SH-SY5Y (cell line): ENCODE results near the gene MYD88.

Experiments used
- GATA2 ChIP-seq: IDR thresholded peaks from 2 replicates; pipeline ENCODE4 v1.6.1; 2011; ENCODE audit warnings: mild to moderate bottlenecking, low read depth, low read length
- GATA3 ChIP-seq: IDR thresholded peaks from 2 replicates; pipeline ENCODE4 v1.6.1; 2011; ENCODE audit warnings: low read depth, mild to moderate bottlenecking, low read length, moderate library complexity

Gene MYD88

DNA sequence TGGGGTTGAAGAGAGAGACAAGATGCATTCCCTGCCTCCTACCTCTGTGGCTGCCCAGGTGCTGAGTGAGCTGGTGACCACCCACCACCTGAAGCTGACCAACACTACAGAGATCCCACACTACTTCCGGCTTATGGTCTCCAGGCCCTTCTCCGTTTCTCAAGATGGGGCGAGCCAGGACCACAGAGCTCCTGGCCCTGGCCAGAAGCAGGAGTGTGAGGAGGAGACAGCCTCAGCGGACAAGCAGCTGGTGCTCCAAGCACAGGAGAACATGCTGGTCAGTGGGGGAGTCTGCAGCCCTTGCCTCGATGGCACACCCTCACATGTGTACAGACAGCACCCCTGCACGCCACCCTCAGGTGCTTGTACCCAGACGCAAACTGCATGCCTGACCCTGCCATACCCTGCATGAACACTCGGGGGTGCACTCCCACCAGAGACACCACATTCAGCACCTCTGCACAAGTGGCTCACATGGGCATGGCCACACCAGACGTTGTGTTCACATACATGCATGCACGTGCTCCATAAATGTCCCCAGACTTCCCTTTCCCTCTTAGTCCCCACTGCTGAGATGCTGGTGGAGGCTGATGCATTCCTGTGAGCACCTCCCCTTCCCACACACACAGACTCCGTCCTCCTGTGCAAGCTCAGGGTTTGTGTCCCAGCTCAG is 20.6 kb upstream of the MYD88 start:
- TF ChIP-seq GATA2 (no peak), GATA3 (no peak)

- TF ChIP-seq GATA2 (no peak), GATA3 (no peak)
These were observed 19.8 kb upstream of the MYD88 start for GRCh38 chr3:38118421-38119247.

DNA sequence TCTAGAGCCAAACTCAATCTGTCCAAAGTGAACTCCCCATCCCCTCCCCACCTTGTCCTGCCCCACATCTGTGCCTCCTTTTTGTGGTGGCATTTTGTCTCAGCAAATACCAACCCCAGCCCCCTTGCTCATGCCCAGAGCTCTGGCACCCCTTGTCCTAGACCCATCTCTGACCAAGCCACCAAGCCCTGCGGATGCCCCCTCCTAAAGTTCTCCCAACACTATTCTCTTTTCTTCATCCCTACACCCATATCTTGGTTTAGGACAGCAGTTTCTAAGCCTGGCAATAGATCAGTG is 19.3 kb upstream of the MYD88 start:
- TF ChIP-seq GATA2: no peak

DNA sequence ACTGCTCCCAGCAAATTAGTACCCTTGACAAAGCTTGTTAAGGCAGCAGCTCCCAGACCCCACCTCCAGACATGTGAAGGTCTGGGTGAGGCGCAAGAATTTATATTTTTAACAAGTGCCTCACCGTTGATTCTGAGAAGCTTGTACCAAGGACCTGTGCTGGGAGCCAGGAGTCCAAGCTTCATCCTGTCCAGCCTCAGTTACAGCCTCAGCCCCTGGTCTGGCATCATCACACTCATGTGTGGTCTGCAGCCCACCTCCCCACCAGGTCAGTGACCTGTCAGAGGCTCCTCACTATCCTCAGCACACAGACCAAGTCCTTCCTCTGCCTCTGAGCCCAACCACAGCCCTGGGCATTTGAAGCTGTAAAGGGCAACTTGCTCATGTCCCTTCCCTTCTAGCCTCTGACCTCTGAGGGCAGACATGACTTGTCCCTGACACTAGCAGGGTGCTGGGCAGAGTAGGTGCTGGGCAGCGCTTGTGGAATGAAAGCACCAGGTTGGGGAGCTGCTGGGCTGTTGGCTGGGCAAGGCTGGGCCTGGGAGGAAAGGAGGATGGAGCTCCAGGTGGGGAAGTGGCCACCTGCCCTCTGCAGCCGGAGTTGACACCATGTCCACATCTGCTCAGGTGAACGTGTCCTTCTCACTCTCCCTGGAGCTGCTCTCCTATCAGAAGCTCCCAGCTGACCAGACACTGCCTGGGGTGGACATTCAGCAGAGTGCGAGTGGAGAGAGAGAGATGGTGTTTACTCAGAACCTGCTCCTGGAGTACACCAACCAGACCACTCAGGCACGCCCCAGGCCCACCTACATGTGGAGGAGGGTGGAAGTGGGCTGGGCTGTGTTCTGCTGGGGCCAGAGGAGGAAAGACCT is 18.4 kb upstream of the MYD88 start:
- TF ChIP-seq GATA2 (no peak), GATA3 (no peak)

GRCh38 chr3:38120693-38121450 is 17.6 kb upstream of the MYD88 start:
- TF ChIP-seq GATA2 (no peak), GATA3 (no peak)

DNA sequence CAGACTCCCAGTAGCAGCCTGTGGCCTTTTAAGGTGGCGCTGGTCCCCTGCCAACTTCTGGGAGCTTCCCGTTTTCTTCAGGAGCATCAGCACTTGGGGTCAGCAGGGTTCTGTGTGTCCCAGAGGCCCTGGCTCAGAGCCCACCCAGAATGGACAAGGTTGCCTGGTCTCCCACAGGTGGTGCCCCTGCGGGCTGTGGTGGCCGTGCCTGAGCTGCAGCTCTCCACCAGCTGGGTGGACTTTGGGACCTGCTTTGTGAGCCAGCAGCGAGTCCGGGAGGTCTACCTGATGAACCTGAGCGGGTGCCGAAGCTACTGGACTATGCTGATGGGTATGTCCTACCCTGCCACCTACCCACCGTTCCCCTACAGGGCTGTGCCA is 17.0 kb upstream of the MYD88 start:
- no peak for TF ChIP-seq GATA2
- TF ChIP-seq GATA3: no peak

DNA sequence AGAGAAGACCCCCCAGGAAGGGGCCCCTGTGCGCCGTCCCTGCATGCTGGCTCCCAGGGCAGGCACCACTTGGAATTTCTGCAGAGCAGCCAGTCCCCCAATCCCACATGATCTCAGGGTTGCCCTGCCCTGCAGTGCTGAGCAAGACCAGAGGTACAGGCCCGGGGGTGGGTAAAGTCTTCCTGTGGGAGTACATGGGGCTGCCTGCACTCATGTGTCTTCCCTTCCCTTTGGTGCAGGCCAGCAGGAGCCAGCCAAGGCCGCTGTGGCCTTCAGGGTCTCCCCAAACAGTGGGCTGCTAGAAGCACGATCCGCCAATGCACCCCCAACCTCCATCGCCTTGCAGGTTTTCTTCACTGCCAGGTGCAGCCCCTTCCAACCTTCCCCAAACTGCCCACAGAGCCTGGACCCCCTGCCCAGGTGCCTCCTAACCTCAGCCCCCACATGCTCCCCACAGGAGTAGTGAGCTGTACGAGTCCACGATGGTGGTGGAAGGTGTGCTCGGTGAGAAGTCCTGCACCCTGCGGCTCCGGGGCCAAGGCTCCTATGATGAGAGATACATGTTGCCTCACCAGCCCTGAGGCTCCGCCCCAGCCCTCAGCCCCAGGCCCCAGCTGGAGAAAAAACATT is 16.5 kb upstream of the MYD88 start:
- TF ChIP-seq GATA3: no peak
- TF ChIP-seq GATA2: no peak

DNA sequence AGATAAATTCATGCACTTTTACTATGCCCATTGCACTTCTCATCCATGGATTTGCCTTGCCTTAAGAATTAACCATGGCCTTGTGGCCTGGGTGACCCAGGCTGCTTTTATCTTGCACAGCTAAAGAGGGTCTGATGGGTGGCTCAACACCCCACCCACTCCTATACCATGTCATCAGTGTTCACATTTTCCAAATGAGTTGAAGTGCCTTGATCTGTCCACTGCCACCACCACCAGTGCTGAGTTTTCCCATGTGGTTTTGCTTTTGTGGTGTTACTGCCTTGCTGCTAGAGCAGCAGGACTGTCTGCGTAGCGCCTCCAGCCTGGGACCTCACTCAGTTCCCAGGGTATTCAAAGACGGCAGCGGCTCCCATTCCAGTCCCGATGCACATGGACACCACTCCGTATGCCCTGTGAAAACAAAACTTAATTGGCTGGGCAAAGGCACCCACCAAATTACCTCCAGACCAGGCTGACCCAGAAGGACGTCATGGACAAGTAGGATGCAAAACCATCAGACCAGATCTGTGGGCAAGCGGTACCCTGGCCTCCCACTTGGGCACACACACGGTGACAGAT is 15.7 kb upstream of the MYD88 start:
- TF ChIP-seq GATA2 (no peak), GATA3 (no peak)

- no peak for TF ChIP-seq GATA3
- TF ChIP-seq GATA2: no peak
These were observed 13.9 kb upstream of the MYD88 start for GRCh38 chr3:38124324-38125122.

- TF ChIP-seq GATA3 (no peak), GATA2 (no peak)
These were observed 12.9 kb upstream of the MYD88 start for GRCh38 chr3:38125305-38126120.

DNA sequence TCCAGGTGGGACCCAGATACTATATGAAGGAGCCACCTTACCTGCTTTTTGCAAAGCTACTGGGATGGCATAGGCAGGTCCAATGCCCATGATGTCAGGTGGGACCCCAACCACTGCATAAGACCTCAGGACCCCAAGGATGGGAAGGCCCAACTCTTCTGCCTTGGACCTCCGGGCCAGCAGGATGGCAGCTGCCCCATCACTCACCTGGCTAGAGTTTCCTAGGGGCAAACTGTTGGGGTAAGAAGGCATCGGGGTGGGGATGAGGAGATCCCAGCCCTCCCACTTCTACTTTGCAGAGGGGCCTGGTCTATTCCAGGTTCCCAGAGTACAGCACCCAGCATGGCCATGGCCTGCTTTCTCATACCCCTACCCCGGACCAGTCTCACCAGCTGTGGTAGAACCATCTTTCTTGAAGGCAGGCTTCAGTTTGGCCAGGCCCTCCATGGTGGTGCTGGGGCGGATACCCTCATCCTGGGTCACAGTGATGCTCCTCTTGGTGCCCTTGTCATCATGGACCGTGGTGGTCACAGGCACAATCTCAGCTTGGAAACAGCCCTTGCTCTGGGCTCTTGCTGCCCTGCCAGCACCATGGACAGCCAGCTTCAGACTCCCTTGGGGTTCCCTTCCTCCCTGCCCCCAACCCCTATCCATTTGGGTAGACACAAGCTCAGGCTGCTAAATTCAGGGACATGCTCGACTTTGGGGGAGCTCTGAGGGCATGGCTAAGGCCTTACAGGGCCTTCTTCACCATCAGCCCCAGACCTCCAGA is 12.2 kb upstream of the MYD88 start:
- no peak for TF ChIP-seq GATA3
- TF ChIP-seq GATA2: no peak
